Central memory CD8-positive, alpha-beta T cell (primary cell): ENCODE data around the gene TMEM95.
A peak's percentile ranks its signal among the peaks of the same experiment; 100 is the strongest.

Source experiments
- ATAC-seq: fragments of 150-1000 bp; cut with Tn5 transposase; replicated peaks from 2 replicates; pipeline ENCODE4 v1.10.0; 2022; ENCODE audit warnings: mild to moderate bottlenecking, moderate FRiP score, moderate number of reproducible peaks; ENCODE audit not compliant: poor library complexity, severe bottlenecking; ENCODE audit errors: extremely low read depth
- DNase-seq, 2 donors: peaks; one replicate each; pipeline ENCODE4 v3.0.0; 2021; ENCODE audit warnings: low spot score in 2 of 2
- H3K27ac Mint-ChIP-seq: one replicate; pipeline ENCODE4 v1.8.0; 2022; ENCODE audit warnings: low read depth, mild to moderate bottlenecking, moderate library complexity, mixed read lengths
- H3K27me3 Mint-ChIP-seq: one replicate; pipeline ENCODE4 v1.8.0; 2022; ENCODE audit warnings: mixed read lengths
- H3K36me3 Mint-ChIP-seq: one replicate; pipeline ENCODE4 v1.8.0; 2022; ENCODE audit warnings: mild to moderate bottlenecking, moderate library complexity, mixed read lengths; ENCODE audit not compliant: insufficient read depth
- H3K4me1 Mint-ChIP-seq: one replicate; pipeline ENCODE4 v1.8.0; 2022; ENCODE audit warnings: mixed read lengths
- H3K4me3 Mint-ChIP-seq: one replicate; pipeline ENCODE4 v1.8.0; 2022; ENCODE audit warnings: mild to moderate bottlenecking, moderate library complexity, mixed read lengths
- H3K9me3 Mint-ChIP-seq: one replicate; pipeline ENCODE4 v1.8.0; 2022; ENCODE audit warnings: mixed read lengths

Gene TMEM95

DNA sequence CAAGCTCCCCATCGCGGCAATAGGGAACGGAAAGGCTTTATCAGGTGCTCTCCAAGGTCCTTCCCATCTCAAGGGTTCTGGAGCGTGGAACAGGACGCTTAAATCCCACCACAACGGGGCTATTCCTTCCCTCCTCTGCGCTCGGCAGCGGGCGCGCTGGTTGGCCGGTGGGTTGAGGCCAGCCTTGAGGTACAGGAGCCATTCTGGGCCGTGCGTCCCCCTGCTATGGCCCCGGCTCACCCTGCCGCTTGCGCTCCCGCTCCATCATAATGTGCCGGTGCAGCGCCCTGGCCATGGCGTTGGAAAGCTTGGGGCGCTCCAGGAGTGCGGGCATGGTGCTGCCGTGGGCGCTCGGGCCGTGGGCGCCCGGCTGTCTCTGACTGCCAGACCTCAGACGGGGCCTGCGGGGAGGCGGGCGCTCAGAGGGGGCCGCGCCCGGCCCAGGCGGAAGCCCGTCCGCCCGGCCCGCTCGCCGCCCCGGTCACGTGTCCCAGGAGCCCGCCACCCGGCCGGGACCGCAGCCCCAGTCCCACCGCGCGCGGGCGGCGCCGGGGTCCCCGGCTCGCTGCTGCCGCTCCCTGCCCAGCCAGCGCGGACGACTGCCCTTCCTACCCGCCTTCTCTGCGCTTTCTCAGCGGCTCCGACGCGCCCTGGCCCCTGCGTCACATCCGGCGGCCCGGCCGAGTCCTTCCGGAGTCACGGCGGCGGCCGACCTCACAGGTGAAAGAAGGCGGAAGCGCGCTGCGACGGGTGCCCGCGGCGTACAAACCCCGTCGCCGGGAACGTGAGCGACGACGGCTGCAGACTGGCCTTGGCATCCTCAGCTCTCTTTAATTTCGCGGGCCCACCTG lies 40.0 kb upstream of the TMEM95 start, which contains the start of gene GPS2:
Gene GPS2 (minus strand): TSS at position 642 of the 851 bp plus-strand sequence. CDS start 308 bp downstream, at position 334.
- Mint-ChIP-seq H3K9me3 (no peaks in the 10 kb centered on the region), H3K27ac (peak within 1 kb of the TSS; percentile 93), H3K4me1 (peaks cover 58% of the 10 kb centered on the region), H3K4me3 (peak within 1 kb of the TSS; percentile 94), H3K36me3 (peaks cover 54% of the 10 kb centered on the region), H3K27me3 (no peaks in the 10 kb centered on the region)
- ATAC-seq = peak; percentile 91
- peak; percentile 89 to 90 for DNase-seq

DNA sequence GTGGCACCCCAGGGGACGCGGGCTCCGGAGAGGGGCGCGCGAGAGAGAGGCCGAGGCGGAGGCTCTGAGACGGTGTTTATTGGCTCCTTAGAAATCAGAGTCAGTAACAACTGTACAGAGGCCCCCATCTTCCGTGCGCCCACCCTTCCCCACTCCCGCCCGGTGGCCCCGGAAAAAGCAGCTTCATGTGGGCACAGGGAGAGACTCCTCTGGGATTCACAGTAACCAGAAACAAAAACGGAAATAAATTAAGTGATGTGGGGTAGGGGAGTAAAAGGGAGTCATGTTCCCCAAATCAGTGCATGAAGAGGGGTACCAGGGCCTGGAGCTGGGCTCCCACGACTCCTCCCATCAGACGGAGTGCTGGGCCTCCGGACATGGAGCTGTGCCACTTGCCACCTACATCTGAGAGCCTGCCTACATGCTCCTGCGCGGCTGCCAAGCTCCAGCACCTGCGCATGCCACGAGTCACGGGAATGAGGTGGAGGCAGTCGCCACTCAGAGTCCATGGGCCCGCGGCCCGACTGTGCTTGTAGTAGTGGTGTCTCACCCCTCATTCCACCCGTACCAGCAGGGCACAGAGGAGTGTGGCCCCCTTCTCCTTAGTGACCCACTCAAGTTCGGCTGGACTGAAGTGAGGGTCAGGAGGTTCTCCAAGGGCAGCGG lies 39.3 kb upstream of the TMEM95 start:
- Mint-ChIP-seq H3K4me3 (peak overlapping the region; percentile 94), H3K27ac (peak overlapping the region; percentile 93), H3K27me3 (no peaks in the 10 kb centered on the region), H3K36me3 (peaks cover 48% of the 10 kb centered on the region), H3K9me3 (no peaks in the 10 kb centered on the region), H3K4me1 (peaks cover 51% of the 10 kb centered on the region)
- DNase-seq (no peak), ATAC-seq (no peak)

DNA sequence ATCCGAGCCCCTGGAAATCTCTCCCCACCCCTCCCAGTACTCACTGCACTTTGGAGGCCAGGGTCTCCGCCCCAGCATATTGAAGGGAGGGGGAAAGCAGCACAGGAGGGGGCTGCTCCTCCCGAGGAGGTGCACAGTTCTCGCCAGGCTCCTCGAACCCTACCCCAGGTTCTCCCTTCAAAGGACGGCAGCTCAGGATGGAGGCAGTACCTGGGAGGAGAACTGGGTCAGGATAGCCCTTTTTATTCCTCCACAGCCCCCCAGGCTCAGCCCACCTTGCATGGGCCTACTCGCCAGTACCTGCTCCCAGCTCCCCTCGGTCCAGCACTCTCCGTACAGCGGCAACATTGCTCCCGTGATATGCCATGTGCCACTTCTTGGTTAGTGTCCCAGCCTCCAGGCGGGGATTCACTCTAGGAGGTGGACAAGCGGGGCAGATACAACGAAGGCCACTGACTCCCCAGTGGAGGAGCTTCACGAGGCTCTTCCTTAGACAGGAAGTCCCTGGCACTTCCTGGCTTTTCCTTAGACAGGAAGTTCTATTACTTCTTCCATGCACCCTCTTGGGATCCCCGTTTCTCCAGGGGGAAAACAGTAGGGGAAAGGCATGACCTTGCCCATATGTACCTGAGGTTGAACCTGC lies 37.7 kb upstream of the TMEM95 start:
- no peak for ATAC-seq
- no peaks in the 10 kb centered on the region for H3K9me3 Mint-ChIP-seq
- DNase-seq = no peak
- H3K4me3 Mint-ChIP-seq = peak overlapping the region; percentile 31
- peaks cover 38% of the 10 kb centered on the region for H3K36me3 Mint-ChIP-seq
- H3K27ac Mint-ChIP-seq = no peak overlapping the region
- H3K4me1 Mint-ChIP-seq = peaks cover 39% of the 10 kb centered on the region
- H3K27me3 Mint-ChIP-seq = no peaks in the 10 kb centered on the region

DNA sequence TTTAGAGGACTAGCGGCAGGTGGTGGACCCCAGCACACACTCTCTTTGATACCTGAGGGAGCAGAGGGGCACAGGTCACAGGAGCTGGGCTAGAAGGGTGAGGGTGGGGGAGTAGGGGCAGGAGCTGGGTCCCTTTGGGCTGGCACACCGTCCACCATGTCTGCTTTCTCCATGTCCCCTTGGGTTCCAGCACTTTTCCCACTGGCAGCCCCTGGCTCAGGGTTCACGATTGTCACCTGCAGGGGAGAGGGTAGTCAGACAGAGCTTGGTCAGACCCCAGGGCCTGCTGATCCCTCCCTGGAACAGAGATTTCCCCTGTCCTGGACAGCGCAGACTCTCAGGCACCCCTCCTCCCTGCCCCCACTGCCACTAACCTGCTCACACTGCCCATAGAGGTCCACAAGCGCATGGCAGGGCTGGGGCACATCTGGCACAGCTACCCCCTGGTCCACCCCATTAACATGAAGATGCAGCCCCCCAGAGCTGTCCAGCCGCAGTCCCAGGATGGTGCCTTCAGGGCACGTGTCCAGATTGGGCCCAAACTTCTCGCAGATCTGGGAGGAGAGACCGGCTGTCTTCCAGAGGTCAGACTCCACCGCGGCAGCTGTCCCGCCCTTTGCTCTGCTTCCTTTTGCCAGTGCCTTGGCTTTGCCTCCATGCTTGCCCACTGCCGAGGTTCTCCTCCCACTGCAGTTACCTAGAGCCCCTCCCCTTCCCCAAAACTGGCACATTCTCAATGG lies 36.7 kb upstream of the TMEM95 start:
- Mint-ChIP-seq H3K4me3 (no peak overlapping the region), H3K36me3 (peaks cover 28% of the 10 kb centered on the region)

DNA sequence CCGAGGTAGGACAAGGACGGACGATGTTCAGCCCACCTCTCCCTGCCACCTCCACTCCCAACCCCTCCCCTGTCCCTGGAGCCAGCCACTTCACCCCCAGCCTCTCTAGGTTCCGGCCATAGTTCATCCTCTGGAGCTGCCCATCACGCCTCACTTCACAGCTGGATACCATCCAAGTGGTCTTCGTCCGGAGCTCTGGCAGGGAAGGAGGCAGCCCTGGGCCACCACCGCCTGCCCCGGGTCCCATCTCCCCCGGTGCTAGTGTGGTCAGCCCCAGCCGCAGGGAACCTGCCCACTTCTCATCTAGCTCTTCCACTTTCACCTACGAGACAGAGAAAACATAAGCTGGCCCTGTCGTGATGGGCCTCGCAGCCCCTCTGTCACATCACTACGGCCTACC lies 33.5 kb upstream of the TMEM95 start:
- peaks cover 9% of the 10 kb centered on the region for H3K36me3 Mint-ChIP-seq
- peaks cover 6% of the 10 kb centered on the region for H3K4me1 Mint-ChIP-seq
- H3K9me3 Mint-ChIP-seq = no peaks in the 10 kb centered on the region
- ATAC-seq (no peak), DNase-seq (no peak)
- H3K4me3 Mint-ChIP-seq = no peak overlapping the region
- no peaks in the 10 kb centered on the region for H3K27me3 Mint-ChIP-seq
- H3K27ac Mint-ChIP-seq = no peak overlapping the region

More for the DNA sequence above, 36.7 kb upstream of the TMEM95 start:
- Mint-ChIP-seq H3K9me3 (no peaks in the 10 kb centered on the region), H3K4me1 (peaks cover 29% of the 10 kb centered on the region), H3K27ac (no peak overlapping the region), H3K27me3 (no peaks in the 10 kb centered on the region)
- ATAC-seq (no peak), DNase-seq (no peak)

DNA sequence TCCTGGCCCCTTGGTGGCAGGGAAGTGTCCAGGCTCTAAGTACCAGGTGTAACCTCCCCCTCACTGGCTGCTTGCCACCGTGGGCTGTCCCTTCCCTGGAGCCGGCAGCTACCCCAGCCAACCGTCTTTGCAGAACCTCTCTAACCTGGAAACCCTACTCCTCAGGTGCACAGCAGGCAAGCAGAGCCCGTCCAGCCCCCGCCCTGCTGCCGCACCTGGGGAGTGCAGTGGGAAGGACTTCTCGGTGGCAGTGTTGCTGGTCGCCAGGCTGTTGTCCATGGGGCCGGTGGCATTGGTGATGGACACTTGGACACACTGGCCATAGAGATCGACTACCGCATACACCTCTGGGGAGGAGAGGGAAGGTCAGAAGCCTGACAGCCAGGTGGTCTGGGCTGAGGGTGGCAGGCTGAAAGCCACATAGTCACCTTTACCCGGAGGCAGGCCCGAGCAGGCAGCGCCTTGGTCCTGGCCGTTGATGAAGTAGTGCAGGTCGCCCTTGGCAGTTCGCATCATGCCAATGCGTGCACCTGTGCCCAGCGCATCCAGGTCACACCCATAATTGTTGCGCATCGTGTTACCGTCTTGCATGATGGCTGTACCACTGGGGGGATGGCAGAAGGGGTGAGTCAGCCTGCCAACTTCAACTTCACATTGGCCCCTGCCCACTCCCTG lies 32.3 kb upstream of the TMEM95 start:
- Mint-ChIP-seq H3K27ac (no peak overlapping the region), H3K4me1 (peaks cover 5% of the 10 kb centered on the region), H3K27me3 (no peaks in the 10 kb centered on the region), H3K36me3 (peaks cover 11% of the 10 kb centered on the region), H3K9me3 (no peaks in the 10 kb centered on the region), H3K4me3 (no peak overlapping the region)
- no peak for ATAC-seq
- DNase-seq = no peak

DNA sequence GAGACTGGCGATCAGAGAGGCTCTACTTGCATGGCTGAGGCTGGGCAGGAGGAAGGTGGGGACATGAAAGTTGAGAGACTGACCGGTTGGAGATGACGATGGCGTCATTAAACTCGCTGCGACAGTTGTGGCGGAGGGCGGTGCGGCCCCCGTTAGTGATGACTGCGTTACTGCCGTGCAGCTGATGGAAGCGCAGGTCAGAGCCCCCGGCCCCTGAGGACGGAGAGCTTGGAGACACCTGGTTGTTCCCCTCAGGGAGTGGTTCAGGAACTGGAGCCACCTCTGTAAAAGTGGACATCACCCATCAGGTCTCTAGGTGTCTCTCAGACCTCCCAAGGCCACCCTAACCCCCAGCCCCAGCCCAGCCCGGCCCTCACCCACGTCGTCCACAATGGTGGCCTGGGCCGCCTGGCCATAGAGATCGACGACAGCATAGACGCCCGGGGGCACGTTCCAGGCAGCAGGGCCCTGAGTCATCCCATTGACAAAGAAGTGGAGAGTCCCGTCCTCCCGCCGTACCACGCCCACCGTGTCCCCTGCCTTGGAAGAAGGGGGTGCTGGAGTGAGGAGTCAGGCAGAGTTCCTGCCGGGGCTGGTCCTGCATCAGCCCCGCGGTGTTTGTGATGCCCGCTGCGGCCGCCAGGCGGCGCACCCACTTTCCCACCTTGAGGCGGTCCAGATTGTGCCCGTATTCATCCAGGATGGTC lies 31.1 kb upstream of the TMEM95 start:
- no peaks in the 10 kb centered on the region for H3K27me3 Mint-ChIP-seq
- H3K9me3 Mint-ChIP-seq = no peaks in the 10 kb centered on the region
- H3K4me1 Mint-ChIP-seq = peaks cover 17% of the 10 kb centered on the region
- H3K4me3 Mint-ChIP-seq = no peak overlapping the region
- ATAC-seq (no peak), DNase-seq (peak; percentile 54 to 67)
- H3K36me3 Mint-ChIP-seq = peaks cover 10% of the 10 kb centered on the region
- H3K27ac Mint-ChIP-seq = no peak overlapping the region

DNA sequence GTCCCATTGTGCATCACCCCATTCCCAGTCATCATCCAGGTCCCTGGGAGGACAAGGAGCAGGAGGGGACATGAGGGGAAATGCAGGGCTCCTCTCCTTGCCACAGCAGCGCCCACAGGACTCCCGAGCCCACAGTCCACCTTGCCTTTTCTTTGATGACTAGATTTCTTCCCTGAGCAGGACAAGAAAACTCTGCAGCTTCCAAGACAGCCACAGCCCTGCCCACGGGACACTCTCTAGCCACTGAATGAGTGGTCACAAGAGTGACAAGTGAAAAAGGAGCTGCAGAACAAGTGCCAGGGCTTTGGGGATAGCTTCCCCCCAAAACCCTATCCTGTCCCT lies 30.5 kb upstream of the TMEM95 start:
- H3K36me3 Mint-ChIP-seq = peaks cover 11% of the 10 kb centered on the region

DNA sequence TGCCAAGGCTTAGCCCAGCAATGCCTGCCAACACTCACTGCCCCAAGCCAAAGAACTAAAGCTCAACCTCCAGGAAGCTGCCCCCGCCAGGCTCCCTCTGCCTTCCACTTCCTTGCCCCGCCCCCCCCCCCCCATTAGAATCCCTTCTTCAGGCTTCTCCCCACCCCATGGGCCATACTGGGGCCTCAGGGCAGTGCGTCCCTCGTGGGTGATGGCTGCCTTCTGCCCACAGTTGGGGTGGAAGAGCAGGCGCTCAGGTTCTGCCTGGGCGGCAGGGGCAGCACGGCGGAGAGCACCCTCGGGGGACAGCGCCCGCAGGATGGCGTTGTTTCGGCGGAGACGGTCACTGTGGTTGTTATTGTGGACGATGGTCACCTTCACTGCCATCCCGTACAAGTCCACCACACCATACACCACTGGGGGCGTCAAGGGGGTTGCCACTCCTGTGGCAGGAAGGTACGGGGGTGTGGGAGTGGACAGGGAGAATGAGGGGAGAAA lies 29.9 kb upstream of the TMEM95 start:
- Mint-ChIP-seq H3K4me1 (peaks cover 25% of the 10 kb centered on the region), H3K4me3 (no peak overlapping the region), H3K36me3 (peaks cover 17% of the 10 kb centered on the region), H3K9me3 (no peaks in the 10 kb centered on the region), H3K27me3 (no peaks in the 10 kb centered on the region), H3K27ac (no peak overlapping the region)
- no peak for DNase-seq
- no peak for ATAC-seq

More for the DNA sequence above, 30.5 kb upstream of the TMEM95 start:
- no peak overlapping the region for H3K4me3 Mint-ChIP-seq
- H3K4me1 Mint-ChIP-seq = peaks cover 19% of the 10 kb centered on the region
- H3K27ac Mint-ChIP-seq = no peak overlapping the region
- DNase-seq = no peak
- no peaks in the 10 kb centered on the region for H3K9me3 Mint-ChIP-seq
- H3K27me3 Mint-ChIP-seq = no peaks in the 10 kb centered on the region
- ATAC-seq = no peak

DNA sequence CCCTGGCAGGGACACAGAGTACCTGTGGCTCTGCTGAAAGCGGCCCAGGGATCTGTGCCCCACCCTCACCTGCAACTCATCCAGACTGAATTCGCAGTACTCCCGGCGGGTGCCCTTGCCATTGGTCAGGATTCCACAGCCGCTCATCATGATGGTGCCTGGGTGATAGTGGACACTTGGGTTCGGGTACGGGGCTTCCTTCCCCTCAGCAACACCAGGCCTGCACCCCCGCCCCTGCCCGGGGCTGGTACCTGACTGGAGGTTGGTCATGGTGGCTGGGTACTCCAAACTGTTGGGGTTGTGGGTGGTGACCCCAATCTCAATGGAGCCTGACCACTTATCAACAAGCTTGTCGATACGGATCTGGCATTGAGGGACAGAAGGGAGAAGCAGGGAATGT lies 28.8 kb upstream of the TMEM95 start:
- no peak for ATAC-seq
- no peaks in the 10 kb centered on the region for H3K27me3 Mint-ChIP-seq
- no peak overlapping the region for H3K4me3 Mint-ChIP-seq
- H3K36me3 Mint-ChIP-seq = peaks cover 15% of the 10 kb centered on the region
- DNase-seq = no peak
- H3K4me1 Mint-ChIP-seq = peaks cover 27% of the 10 kb centered on the region
- H3K27ac Mint-ChIP-seq = no peak overlapping the region
- no peaks in the 10 kb centered on the region for H3K9me3 Mint-ChIP-seq

DNA sequence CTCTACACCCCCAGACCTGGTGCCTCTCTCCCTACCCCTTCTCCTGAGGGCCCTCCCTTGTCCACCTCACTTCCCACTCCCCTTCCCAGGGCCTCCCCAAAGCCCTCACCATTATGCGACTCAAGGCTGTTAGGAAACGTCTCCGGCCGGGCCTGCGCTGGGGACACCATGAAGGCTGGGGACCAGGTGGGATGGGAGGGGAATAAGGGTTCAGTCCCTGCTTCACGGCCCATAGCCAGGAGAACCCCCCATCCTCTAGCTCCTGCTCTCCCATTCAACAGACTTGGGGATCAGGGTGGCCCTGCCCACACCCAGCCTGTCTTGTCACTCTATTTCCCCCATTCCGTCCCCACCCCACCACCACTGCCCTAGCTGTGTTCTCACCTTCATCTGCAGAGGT lies 27.9 kb upstream of the TMEM95 start:
- no peaks in the 10 kb centered on the region for H3K27me3 Mint-ChIP-seq
- H3K36me3 Mint-ChIP-seq = peaks cover 11% of the 10 kb centered on the region
- no peaks in the 10 kb centered on the region for H3K9me3 Mint-ChIP-seq
- peaks cover 27% of the 10 kb centered on the region for H3K4me1 Mint-ChIP-seq
- H3K27ac Mint-ChIP-seq = no peak overlapping the region
- H3K4me3 Mint-ChIP-seq = no peak overlapping the region
- DNase-seq (no peak), ATAC-seq (no peak)
